ENCODE data around the gene FBP1. TPM values are rescaled to one million over a fixed set of nuclear protein-coding genes. Genes with fewer than 3 reads are reported as not detected.

FBP1 gene
- total RNA-seq, 4 donors from 2014 or later: 21.3 to 55.7 (median 44.6) TPM

DNA sequence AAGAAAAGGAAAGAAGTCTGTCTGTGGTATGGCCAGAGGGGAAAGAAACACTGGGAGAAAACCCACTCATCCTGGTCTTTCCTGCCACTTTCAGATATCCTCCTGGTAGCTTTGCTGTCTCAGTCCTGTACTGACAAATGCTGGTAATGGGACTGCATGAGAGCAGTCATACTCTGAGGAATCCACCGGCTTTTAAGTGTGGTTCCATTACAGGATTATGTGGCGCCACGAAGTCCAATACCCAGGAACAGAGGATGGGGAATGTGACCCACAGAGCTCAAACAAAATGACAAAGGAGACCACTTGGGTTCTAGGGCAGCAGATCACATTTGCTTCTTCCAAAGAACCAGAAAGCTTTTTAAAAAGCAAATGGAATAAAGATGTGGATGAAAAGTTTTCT lies 26.3 kb upstream of the FBP1 start:
- TF ChIP-seq POLR2AphosphoS5 (IDR thresholded peaks at IDR 0.05) (no peak), POLR2A (IDR thresholded peaks at IDR 0.05) (no peak), EP300 (IDR thresholded peaks at IDR 0.05; ENCODE audit: low read depth) (no peak)
- TF ChIP-seq, protein P1, sequence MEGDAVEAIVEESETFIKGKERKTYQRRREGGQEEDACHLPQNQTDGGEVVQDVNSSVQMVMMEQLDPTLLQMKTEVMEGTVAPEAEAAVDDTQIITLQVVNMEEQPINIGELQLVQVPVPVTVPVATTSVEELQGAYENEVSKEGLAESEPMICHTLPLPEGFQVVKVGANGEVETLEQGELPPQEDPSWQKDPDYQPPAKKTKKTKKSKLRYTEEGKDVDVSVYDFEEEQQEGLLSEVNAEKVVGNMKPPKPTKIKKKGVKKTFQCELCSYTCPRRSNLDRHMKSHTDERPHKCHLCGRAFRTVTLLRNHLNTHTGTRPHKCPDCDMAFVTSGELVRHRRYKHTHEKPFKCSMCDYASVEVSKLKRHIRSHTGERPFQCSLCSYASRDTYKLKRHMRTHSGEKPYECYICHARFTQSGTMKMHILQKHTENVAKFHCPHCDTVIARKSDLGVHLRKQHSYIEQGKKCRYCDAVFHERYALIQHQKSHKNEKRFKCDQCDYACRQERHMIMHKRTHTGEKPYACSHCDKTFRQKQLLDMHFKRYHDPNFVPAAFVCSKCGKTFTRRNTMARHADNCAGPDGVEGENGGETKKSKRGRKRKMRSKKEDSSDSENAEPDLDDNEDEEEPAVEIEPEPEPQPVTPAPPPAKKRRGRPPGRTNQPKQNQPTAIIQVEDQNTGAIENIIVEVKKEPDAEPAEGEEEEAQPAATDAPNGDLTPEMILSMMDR (IDR thresholded peaks at IDR 0.05): no peak
- no peaks in the 10 kb centered on the region for H3K36me3 ChIP-seq
- H3K9me3 ChIP-seq: no peaks in the 10 kb centered on the region
- H3K4me3 ChIP-seq: no peak overlapping the region
- intact Hi-C loops (cut with DNase I; ENCODE audit: low total_unique reads) (no loop called here), in situ Hi-C loops (cut with MboI; ENCODE audit: low pct_ligation_motif_present in 1 of 4, low pct_unique_long_range_greater_than_20kb in 1 of 4, low sequenced_read_pairs in 3 of 4) (no loop called here)
- H3K27ac ChIP-seq: no peak overlapping the region
- no peaks in the 10 kb centered on the region for H3K27me3 ChIP-seq
- DNase-seq: no peak
- 85 to 93% methylated on average over 3 of the region's 3 CpGs for WGBS, 2 donors (ENCODE audit: low coverage in 1 of 2)
- peaks cover 0 to 12% (median 4%) of the 10 kb centered on the region in 4 donors for H3K4me1 ChIP-seq

DNA sequence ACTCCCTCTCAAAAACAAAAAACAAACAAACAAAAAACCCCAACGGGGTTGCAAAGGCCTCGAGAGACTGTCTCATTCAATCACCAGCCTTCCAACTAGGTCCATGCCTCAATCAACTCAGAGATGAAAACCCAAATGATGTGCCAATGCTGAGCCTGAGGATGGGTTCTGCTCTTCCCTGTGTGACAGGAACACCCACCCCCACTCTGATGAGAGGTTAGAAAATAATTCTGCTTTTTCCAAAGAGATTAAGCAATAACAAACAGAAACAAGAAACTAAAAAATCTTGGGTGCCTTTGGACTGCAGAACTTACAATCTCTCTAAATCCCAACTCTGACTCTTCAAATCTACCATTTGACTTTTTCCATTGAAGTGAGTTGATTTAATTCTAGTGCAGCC lies 25.5 kb upstream of the FBP1 start:
- H3K36me3 ChIP-seq: no peaks in the 10 kb centered on the region
- no peaks in the 10 kb centered on the region for H3K27me3 ChIP-seq
- intact Hi-C loops (cut with DNase I; ENCODE audit: low total_unique reads) (no loop called here), in situ Hi-C loops (cut with MboI; ENCODE audit: low pct_ligation_motif_present in 1 of 4, low pct_unique_long_range_greater_than_20kb in 1 of 4, low sequenced_read_pairs in 3 of 4) (no loop called here)
- TF ChIP-seq EP300 (IDR thresholded peaks at IDR 0.05; ENCODE audit: low read depth) (no peak), POLR2AphosphoS5 (IDR thresholded peaks at IDR 0.05) (no peak), POLR2A (IDR thresholded peaks at IDR 0.05) (no peak)
- TF ChIP-seq, protein P1 (IDR thresholded peaks at IDR 0.05): no peak
- H3K4me1 ChIP-seq: peaks cover 0 to 12% (median 4%) of the 10 kb centered on the region in 4 donors
- H3K27ac ChIP-seq: no peak overlapping the region
- DNase-seq: no peak
- no peaks in the 10 kb centered on the region for H3K9me3 ChIP-seq
- no peak overlapping the region for H3K4me3 ChIP-seq
- 79% methylated on average over 2 of the region's 2 CpGs; no CpG with 5 or more reads in 1 of the 2 donors for WGBS, 2 donors (ENCODE audit: low coverage in 1 of 2)

DNA sequence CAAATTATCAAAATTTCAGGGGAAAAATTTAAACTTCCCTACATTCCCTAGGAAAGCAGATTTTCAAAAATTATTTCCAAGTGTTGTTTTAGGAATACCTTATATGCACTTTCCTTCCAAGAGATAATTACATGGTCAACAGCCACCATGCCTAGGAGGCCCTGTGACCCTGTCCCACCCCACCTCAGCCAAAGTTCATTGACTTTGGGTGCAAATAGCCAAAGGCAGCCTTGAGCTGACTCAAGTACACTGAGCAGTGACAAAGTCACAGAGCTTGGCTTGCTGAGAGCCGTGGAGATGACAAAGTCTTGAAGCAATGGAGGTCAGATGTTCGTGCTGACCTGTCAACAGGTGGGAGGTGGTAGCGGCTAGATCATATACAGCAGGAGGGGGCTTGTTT lies 24.3 kb upstream of the FBP1 start:
- no peaks in the 10 kb centered on the region for H3K27me3 ChIP-seq
- peaks cover 0 to 6% (median under 1%) of the 10 kb centered on the region in 4 donors for H3K4me1 ChIP-seq
- 91 to 100% methylated on average over 3 of the region's 3 CpGs for WGBS, 2 donors (ENCODE audit: low coverage in 1 of 2)
- H3K27ac ChIP-seq: no peak overlapping the region
- H3K4me3 ChIP-seq: no peak overlapping the region
- intact Hi-C loops (cut with DNase I; ENCODE audit: low total_unique reads) (no loop called here), in situ Hi-C loops (cut with MboI; ENCODE audit: low pct_ligation_motif_present in 1 of 4, low pct_unique_long_range_greater_than_20kb in 1 of 4, low sequenced_read_pairs in 3 of 4) (no loop called here)
- no peak for TF ChIP-seq EP300 (IDR thresholded peaks at IDR 0.05; ENCODE audit: low read depth)
- no peak for TF ChIP-seq POLR2A (IDR thresholded peaks at IDR 0.05)
- no peak for TF ChIP-seq POLR2AphosphoS5 (IDR thresholded peaks at IDR 0.05)
- TF ChIP-seq, protein P1 (IDR thresholded peaks at IDR 0.05): no peak
- DNase-seq: no peak
- no peaks in the 10 kb centered on the region for H3K36me3 ChIP-seq
- no peaks in the 10 kb centered on the region for H3K9me3 ChIP-seq

DNA sequence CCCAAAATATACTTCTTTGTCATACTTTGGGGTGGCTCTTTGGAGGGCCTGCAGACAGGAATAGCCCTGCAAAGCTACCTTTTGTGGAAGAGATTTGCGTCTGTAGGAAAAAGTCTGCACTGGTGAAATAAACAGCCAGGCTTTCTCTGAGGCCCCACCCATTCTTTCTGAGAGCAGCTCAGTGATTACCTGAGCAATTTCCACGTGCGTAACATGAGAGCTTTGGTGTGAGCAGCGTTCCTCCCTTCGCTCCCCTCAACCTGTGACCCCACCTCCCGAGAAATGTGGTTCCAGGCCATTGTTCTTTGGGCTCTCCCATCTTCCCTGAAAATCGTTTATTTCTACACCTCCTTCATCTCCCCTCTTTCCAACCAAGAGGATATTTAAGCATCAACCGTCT lies 23.8 kb upstream of the FBP1 start:
- no peaks in the 10 kb centered on the region for H3K27me3 ChIP-seq
- in situ Hi-C loops (cut with MboI; ENCODE audit: low pct_ligation_motif_present in 1 of 4, low pct_unique_long_range_greater_than_20kb in 1 of 4, low sequenced_read_pairs in 3 of 4): no loop called here
- H3K36me3 ChIP-seq: no peaks in the 10 kb centered on the region
- TF ChIP-seq, protein P1 (IDR thresholded peaks at IDR 0.05): no peak
- TF ChIP-seq POLR2A (IDR thresholded peaks at IDR 0.05) (no peak), EP300 (IDR thresholded peaks at IDR 0.05; ENCODE audit: low read depth) (no peak), POLR2AphosphoS5 (IDR thresholded peaks at IDR 0.05) (no peak)
- no peak for DNase-seq
- H3K4me1 ChIP-seq: peaks cover 0 to under 1% (median 0%) of the 10 kb centered on the region in 4 donors
- WGBS, 2 donors (ENCODE audit: low coverage in 1 of 2): 60 to 67% methylated on average over 2 to 8 of the region's 8 CpGs
- H3K9me3 ChIP-seq: no peaks in the 10 kb centered on the region
- no peak overlapping the region for H3K4me3 ChIP-seq
- no peak overlapping the region for H3K27ac ChIP-seq
- intact Hi-C loops (cut with DNase I; ENCODE audit: low total_unique reads): no loop called here
